ENCODE measurements around the gene CYLD.

GRCh38 chr16:50711862-50712559, 29.9 kb upstream of the CYLD start:
- TF ChIP-seq CTCF (conservative IDR thresholded peaks at IDR 0.05; ENCODE audit: low read depth in 2 of 2) (no peak), EZH2 (IDR thresholded peaks at IDR 0.05; ENCODE audit: low read depth, unreplicated experiment) (no peak), REST (IDR thresholded peaks at IDR 0.05; ENCODE audit: unreplicated experiment) (no peak), ZNF114 (CRISPR knock-in tag; IDR thresholded peaks at IDR 0.05) (no peak), POLR2AphosphoS5 (IDR thresholded peaks at IDR 0.05; ENCODE audit: low read depth) (no peak), EZH2phosphoT487 (IDR thresholded peaks at IDR 0.05; ENCODE audit: unreplicated experiment) (no peak)

Data from GM23338 (cell line).